Fibroblast of villous mesenchyme (primary cell): ENCODE results near the gene P2RX4. TPM values are rescaled to one million over a fixed set of nuclear protein-coding genes. Genes with fewer than 3 reads are reported as not detected.
"Not testable (repeated sequence)": the region's sequence is repeated elsewhere in the genome, so short reads cannot be mapped to it uniquely, and the experiment has no call there.

Experiments
- DNase-seq: peaks from one replicate; pipeline ENCODE4 v3.0.0-alpha.2; 2010; ENCODE audit warnings: low read depth
- H3K4me3 ChIP-seq: 2 replicates; pipeline ENCODE4 v1.5.1; 2011; ENCODE audit warnings: low read depth, mild to moderate bottlenecking, low read length
- total RNA-seq: library from RNA; depleted of rRNA; stranded (reverse); fragments of >200 nt; gene quantifications from 2 replicates; pipeline ENCODE4 v1.2.3, GENCODE V29; 2012
- TF ChIP-seq, protein P1 (sequence below): IDR thresholded peaks from 2 replicates; pipeline ENCODE4 v1.5.1; 2012; ENCODE audit warnings: low read depth, mild to moderate bottlenecking, low read length; ENCODE audit not compliant: insufficient read depth

The P2RX4 gene
- total RNA-seq, 1 donor, result 15.1 TPM

GRCh38 chr12:121282072-121282742 lies 72.3 kb downstream of the P2RX4 start:
- no peak for DNase-seq
- H3K4me3 ChIP-seq, result no peak overlapping the region
- TF ChIP-seq, protein P1, sequence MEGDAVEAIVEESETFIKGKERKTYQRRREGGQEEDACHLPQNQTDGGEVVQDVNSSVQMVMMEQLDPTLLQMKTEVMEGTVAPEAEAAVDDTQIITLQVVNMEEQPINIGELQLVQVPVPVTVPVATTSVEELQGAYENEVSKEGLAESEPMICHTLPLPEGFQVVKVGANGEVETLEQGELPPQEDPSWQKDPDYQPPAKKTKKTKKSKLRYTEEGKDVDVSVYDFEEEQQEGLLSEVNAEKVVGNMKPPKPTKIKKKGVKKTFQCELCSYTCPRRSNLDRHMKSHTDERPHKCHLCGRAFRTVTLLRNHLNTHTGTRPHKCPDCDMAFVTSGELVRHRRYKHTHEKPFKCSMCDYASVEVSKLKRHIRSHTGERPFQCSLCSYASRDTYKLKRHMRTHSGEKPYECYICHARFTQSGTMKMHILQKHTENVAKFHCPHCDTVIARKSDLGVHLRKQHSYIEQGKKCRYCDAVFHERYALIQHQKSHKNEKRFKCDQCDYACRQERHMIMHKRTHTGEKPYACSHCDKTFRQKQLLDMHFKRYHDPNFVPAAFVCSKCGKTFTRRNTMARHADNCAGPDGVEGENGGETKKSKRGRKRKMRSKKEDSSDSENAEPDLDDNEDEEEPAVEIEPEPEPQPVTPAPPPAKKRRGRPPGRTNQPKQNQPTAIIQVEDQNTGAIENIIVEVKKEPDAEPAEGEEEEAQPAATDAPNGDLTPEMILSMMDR, result no peak

DNA sequence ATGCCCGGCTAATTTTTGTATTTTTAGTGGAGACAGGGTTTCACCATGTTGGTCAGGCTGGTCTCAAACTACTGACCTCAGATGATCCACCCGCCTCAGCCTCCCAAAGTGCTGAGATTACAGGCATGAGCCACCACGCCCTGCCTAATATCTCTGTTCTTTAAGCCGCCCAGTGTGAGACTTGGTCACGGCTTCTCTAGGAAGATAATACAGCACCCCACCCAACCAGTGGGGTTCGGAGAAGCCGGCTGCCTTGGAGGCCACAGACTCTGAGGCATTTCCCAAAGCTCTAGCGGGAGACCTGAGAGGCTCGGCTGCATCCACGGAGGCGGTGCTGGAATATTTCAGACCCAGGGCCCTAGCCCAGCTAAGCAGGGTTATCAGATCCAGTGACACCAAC lies 73.0 kb downstream of the P2RX4 start:
- DNase-seq, result not testable (repeated sequence)

GRCh38 chr12:121283388-121283787 lies 73.5 kb downstream of the P2RX4 start:
- no peak for DNase-seq
- TF ChIP-seq, protein P1, result no peak
- H3K4me3 ChIP-seq, result no peak overlapping the region

More for the DNA sequence above, 73.0 kb downstream of the P2RX4 start:
- not testable (repeated sequence) for H3K4me3 ChIP-seq

Other genes starting within 250 kb of the P2RX4 start
- not detected in 2 replicates for gene HNF1A, start 231.6 kb upstream of the P2RX4 start, total RNA-seq
- 13.0 and 14.2 TPM in 2 replicates for gene C12orf43, start 193.6 kb upstream of the P2RX4 start, total RNA-seq
- under 0.01 TPM in 2 replicates for gene OASL, start 170.9 kb upstream of the P2RX4 start, total RNA-seq
- gene P2RX7, start 77.3 kb upstream of the P2RX4 start, total RNA-seq, result 0.43 and 0.64 TPM in 2 replicates
- gene CAMKK2, start 86.6 kb downstream of the P2RX4 start, total RNA-seq, result 14.7 and 16.4 TPM in 2 replicates
- 148 and 180 TPM in 2 replicates for gene ANAPC5, start 142.3 kb downstream of the P2RX4 start, total RNA-seq
- gene RNF34, start 190.0 kb downstream of the P2RX4 start, total RNA-seq, result 46.7 and 52.7 TPM in 2 replicates